GOT3 (cell line): ENCODE measurements around the gene FXR1.
"Not testable (repeated sequence)": the region's sequence is repeated elsewhere in the genome, so short reads cannot be mapped to it uniquely, and the experiment has no call there.

Experiments used
- DNase-seq: peaks from one replicate; lab custom pipeline; 2025; ENCODE audit warnings: mixed read lengths; lab: John Stamatoyannopoulos, UW

The FXR1 gene

DNA sequence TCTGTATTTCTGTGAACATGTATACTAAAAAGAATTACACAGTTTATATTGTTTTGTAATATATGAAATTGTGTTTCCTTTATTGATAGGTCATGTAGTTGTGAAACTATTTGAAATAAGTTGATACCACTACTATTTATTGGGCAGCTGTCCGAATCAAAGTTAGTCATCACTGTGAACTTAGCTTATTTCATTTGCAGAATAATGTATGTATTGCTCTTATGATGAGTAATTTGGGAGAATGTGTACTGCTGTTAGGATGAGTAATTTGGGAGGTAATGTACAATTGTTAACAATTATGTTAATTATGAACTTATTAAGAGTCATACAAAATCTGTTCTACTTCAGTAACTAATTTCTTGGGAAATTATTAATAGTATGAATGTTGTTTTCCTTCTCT lies 22.2 kb downstream of the FXR1 start:
- no peak for DNase-seq

DNA sequence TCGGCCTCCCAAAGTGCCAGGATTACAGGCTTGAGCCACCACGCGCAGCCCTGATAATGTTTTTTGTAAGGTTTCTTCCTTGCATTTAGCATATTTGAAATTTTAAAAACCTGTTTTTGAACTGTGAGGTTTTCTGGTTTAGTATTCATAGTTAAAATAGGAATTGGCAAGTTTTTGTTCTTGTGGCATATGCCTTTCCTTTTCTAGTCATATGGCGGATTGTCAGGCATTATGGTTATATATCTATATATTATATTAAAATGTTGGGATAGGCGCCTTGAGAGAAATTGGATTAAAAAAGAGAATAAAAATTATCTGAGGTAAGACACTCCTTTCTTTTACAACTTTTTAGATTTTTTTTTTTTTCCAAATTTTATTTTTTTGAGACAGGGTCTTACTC lies 28.4 kb downstream of the FXR1 start:
- no peak for DNase-seq

DNA sequence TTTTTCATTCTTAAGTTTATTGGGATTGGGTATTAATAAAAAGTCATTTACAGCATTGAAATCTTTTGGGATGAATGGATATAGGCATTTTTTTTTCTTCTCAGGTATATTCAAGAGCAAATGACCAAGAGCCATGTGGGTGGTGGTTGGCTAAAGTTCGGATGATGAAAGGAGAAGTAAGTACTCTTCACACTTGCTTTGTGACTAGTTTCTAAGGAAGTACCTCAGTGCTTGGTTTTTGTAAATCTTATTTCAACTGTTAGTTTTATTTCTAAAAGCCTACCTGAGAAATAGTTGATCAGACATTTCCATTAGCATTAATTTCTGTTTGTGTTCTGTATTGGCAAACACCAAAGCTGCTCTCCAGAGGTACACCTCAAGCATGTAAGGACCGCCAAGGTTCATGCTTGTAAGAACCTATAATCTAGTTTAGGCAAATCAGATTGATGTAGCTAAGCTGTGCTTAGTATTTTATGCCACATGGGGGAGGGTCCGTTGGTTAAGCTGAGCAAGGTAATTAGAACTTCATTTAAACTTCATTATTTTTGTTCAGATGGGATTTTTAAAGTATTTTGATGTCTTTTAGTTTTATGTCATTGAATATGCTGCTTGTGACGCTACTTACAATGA lies 35.4 kb downstream of the FXR1 start:
- no peak for DNase-seq

DNA sequence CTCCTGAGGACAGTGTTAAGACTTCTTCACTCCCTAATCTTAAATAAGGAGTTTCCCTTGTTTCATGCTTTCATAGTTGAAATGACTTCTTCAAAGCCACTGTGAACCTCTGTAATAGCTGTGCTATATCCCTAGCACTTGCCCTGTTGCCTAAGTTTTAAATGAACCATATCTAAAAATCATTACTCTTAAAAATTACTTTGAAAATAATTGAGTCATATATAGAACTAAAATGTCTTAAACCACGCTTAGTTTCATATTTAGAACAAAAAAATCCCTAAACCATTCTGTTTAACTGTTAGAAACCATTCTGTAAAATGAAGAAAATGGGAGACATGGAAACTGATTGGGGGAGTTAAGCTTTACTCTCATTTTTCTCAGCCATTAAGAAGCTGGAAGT lies 47.2 kb downstream of the FXR1 start:
- DNase-seq, result no peak

DNA sequence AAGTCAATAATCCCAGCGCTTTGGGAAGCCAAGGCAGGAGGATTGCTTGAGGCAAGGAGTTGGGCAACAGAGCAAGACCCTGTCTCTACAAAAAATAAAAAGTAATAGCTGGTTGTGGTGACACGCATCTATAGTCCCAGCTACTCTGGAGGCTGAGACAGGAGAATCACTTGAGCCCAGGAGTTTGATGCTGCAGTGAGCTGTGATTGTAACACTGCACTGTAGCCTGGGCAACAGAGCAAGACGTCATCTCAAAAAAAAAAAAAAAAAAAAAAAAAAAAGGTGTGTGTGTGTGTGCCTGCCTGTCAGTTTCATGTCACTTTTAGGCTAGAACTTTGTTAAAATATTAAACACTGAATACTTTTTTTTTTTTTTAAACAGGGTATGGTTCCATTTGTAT lies 48.6 kb downstream of the FXR1 start:
- no peak for DNase-seq

DNA sequence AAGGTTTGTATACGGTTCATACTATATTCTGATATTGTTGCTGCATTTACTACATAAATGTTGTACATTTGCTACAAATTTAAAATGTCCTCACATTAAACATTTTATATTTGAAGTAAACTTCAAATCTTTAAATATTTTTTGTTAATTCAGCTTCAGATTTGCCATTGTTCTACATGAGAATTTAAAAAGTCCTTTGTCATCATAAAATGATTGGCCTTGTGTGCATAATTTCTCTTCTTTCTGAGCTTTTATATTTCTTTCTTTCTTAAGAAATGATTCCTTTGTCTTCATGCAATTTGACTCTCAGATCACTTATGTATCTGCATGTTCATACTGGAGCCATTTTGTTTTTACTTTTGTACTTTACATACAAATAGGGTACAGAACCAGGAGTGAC lies 49.1 kb downstream of the FXR1 start:
- DNase-seq, result no peak

DNA sequence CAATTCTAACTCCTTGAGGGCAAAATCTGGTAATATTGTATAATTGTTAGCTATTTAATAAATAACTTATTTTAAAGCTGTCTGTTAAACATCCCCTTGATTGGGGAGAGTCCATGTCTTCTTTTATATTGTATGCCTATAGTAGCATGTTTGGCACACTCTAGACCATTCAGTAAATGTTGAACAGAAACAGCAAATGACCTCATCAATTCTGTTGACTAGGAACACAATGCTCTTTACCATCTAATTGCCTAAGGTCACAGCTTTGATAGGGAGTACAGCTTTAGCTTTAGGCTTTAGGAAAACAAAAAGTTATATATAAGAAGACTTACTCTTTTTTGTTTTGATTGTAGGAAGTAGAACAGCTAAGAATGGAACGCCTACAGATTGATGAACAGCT lies 50.1 kb downstream of the FXR1 start:
- DNase-seq, result no peak

DNA sequence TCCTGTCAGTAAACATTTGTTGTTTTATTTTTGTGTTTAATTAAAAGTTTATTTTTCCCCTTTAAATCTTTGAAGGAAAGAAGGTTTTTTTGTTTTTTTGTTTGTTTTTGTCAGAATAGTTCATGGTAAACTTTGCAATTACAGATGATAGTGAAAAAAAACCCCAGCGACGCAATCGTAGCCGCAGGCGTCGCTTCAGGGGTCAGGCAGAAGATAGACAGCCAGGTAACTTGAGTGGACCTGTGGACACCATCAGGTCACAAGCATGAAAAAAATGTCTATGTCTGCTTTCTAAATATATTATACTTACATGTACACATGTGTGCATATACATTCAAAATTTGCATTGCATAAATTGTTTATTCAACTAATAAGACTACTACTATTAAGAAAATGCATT lies 58.5 kb downstream of the FXR1 start:
- DNase-seq, result no peak

DNA sequence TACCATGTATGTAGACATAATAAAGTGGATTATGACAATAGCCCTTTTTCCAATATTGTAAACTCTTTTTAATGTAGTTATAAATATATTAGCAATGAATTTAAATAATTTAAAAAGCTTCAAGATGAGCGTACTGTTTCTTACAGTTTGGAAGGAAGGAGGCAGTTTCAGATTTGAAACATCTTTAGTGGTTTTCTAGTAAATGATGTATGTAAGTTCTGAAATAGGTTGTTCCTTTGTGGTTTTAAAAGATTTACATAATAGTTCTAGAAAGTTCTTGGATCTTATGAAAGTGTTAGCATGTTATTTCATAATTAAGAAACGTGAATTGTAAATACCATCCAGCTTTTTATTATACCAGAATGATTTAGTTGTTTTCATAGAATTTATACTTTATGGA lies 61.1 kb downstream of the FXR1 start:
- DNase-seq, result no peak

DNA sequence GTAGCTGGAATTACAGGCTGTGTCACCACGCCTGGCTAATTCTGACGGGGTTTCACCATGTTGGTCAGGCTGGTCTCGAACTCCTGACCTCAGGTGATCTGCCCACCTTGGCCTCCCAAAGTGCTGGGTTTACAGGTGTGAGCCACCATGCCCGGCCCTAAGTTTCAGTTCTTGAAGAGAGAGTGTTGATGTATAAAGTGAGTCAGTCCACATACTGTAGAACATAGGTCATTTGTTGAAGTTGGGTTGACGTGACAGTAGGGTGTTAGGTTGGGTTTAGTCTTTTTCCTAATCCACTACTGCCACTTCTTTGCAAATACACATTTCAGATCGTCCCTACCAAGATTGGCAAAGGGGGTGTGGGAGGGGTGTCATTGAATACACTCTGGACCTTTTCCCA lies 61.8 kb downstream of the FXR1 start:
- no peak for DNase-seq

DNA sequence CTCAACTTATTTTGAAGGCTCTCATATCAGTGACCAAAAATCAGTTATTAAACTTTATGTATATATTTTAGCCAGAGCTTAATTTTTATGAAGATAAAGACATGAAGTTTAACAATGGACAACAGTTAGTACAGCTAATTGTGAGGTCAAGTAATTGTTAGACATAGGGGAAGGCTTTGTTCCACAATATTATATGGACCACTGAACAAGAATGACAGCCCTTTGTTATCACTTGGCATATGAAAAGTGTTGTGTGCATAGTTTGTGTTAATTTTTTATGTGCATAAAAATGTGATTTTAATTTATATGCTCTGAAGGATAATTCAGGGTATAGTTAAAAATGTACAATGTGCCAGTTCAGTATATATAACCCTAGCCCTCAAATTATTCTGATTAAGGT lies 65.0 kb downstream of the FXR1 start:
- no peak for DNase-seq

DNA sequence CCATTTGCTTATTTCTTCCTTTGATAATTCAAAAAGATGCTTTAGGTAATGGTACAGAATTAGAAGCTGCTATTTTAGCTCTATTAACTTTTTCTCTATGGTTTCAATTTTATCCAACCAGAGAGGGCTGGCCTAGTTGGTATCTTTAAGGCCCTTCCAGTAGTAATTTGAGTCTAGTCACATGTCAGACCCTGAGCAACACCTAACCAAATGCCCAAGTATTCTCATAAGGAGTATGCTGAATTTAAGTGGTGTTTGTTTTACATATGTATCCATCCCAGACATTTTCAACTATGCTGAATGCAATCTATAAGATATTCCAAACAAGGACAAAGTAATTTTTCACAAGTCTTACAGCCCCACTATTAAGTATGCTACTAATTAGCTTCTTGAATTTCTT lies 67.5 kb downstream of the FXR1 start:
- no peak for DNase-seq

DNA sequence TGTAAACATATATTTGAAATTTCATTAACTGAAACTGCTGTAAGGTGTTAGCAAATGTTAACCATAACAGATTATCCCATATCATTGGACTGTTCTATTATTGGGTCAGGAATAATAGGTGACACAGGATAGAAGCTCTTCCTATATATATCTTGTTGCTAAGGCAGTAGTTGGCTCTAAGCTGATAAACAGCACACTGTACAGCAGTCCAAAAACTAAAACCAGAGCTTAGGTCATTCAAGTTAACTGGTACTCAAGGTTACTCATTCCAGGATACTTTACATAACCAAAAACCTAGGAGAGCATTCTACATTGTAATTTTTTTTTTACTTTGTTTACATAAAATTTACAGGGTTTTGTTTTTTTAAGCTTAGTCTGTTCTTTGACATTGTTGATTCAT lies 68.1 kb downstream of the FXR1 start:
- no peak for DNase-seq

DNA sequence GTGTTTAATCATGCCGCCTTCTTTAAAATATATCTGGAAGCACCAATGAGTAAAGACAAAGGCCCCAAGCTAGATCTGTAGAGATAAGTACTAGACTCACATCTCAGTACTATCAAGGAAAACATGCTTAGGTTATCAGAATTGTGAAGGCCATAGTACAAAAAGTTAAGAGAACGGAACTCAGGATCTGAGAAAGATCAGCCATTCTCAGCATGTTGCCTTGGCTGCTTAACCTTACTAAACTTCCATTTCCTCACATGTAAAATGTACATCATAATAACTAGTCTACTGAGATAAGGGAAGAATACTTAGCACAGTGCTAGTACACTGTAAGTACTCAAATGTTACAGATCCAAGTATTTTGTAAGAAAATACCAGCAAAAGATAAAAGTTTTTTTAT lies 69.4 kb downstream of the FXR1 start:
- DNase-seq, result no peak

DNA sequence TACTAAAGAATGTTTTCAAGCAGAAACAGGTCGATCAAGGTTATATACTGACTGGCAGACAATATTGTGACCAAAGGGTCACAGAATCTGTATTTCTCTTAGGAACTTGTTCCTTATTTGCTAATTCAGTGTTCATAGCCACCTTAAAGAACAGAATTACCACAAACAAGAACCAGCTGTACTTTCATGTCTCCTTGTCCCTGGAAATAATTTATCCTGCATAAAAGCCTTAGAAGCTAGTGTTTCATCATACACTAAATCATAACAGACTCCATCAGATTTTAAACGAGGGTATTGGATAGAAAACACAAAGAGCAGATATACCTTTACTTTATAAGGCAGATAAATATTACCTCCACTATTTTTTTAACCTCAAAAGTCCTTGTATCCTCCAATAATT lies 70.7 kb downstream of the FXR1 start:
- DNase-seq, result no peak

DNA sequence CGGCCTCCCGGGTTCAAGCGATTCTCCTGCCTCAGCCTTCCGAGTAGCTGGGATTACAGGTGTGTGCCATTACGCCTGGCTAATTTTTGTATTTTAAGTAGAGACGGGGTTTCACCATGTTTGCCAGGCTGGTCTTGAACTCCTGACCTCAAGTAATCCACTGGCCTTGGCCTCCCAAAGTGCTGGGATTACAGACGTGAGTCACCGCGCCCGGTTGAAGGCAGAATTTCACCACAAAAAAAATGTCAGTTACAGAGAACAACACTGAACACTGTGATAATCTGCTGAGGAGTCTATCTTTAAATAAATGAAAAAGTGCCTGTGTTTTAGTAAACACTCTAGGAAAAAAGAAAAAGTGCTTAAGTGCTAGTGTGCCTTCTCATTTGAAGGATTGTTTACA lies 73.9 kb downstream of the FXR1 start:
- not testable (repeated sequence) for DNase-seq

DNA sequence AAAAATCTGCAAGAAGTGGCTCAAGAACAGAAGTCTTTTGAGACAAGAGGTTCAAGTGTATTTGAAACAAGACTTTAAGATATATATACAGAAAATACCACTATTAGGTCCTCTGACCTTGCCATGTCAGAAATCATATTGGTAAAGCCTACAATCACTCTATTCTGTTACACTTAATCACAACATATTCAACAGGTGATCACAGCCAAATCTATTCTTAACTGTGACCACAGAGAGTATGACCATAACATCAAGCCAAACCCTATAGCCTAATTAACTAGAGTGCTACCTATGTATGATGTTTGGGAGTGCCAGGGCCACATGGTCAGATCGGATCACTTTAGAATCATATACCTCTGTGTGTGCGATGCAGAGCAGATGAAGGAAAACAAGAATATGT lies 74.9 kb downstream of the FXR1 start:
- no peak for DNase-seq

DNA sequence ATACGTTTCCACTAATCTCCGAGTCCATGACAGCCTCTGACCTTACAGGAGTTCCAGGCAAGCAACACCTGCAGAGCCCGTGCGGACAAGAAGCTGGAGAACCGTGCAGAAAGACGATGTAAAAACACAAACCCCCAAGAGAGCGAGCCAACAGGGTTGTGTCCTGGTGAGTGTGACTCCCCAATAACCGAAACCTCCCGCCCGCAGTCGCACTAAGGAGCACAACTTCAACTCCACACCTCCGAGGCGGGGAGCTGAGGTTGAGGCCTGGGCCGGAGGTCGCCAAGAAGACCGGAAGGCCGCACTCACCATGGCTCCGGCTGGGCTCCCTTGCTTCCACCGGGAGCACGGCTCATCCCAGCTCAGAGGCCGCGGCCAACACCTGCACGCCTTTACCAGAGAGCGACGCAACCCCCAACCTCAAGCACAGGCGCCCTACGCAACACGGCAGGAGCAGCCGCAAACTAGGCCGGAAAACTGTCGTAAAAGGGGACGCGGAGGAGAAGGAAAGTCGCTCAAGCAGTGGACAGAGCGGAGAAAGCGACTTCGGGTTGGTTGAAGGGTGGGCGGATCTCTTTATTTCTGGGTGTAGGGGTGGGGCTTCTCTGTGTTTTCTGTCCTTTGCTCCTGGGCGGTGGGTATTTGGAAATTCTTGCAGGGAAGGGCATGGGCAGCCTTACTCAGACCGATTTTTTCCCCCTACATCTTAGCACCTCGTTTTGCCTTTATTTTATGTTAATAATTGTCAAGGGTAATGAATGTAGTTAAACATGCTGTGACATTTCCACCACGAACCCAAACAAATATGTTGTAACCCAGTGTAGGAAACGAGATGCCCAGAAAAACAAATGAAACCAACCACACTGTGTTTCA lies 77.1 kb downstream of the FXR1 start, which contains the start of gene DNAJC19:
TSS of gene DNAJC19 (minus strand) at position 446 of the 873 bp plus-strand sequence. CDS start at position 312, 134 bp downstream.
- DNase-seq, result peak; percentile 90

DNA sequence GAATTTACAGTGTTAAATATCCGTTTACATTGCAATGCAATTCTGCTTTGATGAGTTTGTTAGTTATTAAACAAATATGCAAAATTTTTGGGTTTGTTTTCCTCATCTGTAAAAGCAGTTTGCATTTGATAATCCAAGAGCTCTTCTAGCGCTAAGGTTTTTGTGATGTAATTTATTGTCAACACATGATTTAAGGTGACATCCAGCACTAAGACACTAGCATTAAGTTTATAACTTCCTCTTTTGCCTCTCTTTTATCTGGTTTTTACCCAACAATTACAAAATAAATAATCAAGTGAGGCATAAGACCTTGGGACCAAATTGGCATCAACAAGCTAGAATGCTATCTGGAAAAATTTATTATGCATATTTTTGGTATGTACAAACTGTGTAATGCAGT lies 78.0 kb downstream of the FXR1 start:
- no peak for DNase-seq

DNA sequence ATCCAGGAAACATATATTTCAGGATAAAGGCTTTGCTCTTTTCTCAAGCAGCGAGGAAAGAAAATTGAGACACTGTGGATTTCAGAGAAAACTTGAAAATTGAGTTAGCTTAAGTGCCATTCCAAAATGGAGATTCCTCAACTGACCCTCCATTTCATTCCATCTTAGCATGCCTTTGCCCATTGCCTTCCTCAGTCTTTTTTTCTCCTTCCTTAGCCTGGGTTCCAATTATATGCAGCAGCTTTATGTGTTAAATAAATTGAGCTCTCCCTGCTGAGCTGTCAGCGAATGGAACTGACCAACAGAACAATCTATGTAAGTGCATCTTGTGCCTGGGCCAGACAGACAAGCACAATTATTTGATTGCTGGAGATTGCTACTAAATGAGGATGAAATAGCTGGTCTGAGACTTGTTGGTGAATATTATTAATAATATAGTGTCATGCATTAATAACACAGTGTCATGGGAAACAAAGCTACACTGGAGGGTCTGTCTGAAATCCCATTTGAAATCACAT lies 84.0 kb downstream of the FXR1 start:
- no peak for DNase-seq

DNA sequence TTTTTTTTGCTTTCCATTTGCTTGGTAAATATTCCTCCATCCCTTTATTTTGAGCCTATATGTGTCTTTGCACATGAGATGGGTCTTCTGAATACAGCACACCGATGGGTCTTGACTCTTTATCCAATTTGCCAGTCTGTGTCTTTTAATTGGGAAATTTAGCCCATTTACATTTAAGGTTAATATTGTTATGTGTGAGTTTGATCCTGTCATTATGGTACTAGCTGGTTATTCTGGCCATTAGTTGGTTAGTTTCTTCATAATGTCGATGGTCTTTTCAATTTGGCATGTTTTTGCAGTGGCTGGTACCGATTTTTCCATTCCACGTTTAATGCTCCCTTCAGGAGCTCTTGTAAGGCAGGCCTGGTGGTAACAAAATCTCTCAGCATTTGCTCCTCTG lies 89.9 kb downstream of the FXR1 start:
- DNase-seq, result not testable (repeated sequence)

DNA sequence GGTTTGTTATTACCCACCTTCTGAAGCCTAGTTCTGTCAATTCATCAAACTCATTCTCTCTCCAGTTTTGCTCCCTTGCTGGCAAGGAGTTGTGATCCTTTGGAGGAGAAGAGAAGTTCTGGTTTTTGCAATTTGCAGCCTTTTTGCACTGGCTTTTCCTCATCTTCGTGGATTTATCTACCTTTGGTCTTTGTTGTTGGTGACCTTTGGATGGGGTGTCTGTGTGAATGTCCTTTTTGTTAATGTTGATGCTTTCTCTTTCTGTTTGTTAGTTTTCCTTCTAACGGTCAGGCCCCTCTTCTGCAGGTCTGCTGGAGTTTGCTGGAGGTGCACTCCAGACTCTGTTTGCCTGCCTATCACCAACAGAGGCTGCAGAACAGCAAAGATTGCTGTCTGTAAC lies 91.0 kb downstream of the FXR1 start:
- DNase-seq, result not testable (repeated sequence)

DNA sequence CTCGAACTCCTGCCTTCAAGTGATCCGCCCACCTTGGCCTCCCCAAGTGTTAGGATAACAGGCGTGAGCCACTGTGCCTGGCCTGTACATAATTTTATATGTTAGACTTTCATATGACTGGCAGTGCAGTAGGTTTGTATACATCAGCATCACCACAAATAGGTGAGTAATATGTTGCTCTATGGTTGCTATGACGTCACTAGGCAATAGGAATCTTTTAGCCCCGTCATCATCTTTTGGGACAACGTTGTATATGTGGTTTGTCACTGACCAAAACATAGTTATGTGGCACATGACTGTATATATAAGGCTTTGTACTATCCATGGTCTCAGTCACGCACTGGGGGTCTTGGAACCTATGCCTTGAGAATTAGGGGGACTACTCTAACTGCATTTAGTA lies 94.1 kb downstream of the FXR1 start:
- no peak for DNase-seq
